Adrenal gland (tissue), 5 donors: ENCODE data around the gene PRKAR1B.

Source experiments
- CTCF ChIP-seq, 6 experiments: fragments of 450-650 bp in 4 of 6; fragments of 200-600 bp in 2 of 6; sonication (generic) in 1 of 6; IDR thresholded peaks; 1 replicate in 5 of 6; 2 replicates in 1 of 6; pipeline versions ENCODE4 v1.5.1 to v1.8.0; 2016 to 2021; ENCODE audit warnings: antibody characterized with exemption in 6 of 6, mild to moderate bottlenecking in 2 of 6, moderate library complexity in 1 of 6
- POLR2A ChIP-seq, 2 donors: fragments of 450-650 bp; IDR thresholded peaks; one replicate each; pipeline ENCODE4 v1.6.1; 2017; ENCODE audit warnings: antibody characterized with exemption in 2 of 2, mild to moderate bottlenecking in 2 of 2, moderate library complexity in 1 of 2
- donor health status: DM: no; HTN: no; CAD: no.

DNA sequence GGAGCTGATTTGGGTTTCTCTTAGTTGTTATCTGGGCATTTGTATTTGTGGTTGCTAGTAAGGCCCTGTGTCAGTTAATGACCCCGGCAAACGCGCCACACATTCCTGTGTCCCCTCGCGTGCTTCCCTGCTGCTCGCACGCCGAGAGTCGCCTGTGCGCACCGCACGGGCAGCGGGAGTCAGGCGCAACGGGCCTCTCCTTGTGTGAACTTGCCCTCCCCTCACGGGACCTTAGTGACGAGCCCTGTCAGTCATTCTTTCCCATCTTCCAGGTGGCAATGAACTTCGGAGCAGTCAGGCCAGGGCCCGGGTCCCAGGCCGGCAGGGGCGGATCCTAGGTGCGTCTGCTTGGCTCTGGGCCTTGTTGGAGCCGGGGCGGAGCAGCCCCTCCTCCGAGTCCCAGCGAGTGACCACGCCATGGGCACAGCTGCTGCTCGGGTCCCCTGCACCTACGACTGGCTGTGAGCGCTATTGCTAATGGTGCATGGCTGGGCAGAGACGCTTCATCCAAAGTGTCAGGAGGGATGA, 12.4 kb upstream of the PRKAR1B start:
- no peak for TF ChIP-seq CTCF (IDR thresholded peaks at IDR 0.05)
- no peak for TF ChIP-seq POLR2A (IDR thresholded peaks at IDR 0.05)
